GM12801 (cell line): Measurements from ENCODE around the gene GPR17.

ENCODE experiments used
- TF ChIP-seq, protein P1 (sequence below): IDR thresholded peaks from one replicate; pipeline ENCODE4 v1.5.1; 2011; ENCODE audit warnings: control low read depth; ENCODE audit not compliant: insufficient read length; ENCODE audit errors: extremely low read depth

GPR17 gene

DNA sequence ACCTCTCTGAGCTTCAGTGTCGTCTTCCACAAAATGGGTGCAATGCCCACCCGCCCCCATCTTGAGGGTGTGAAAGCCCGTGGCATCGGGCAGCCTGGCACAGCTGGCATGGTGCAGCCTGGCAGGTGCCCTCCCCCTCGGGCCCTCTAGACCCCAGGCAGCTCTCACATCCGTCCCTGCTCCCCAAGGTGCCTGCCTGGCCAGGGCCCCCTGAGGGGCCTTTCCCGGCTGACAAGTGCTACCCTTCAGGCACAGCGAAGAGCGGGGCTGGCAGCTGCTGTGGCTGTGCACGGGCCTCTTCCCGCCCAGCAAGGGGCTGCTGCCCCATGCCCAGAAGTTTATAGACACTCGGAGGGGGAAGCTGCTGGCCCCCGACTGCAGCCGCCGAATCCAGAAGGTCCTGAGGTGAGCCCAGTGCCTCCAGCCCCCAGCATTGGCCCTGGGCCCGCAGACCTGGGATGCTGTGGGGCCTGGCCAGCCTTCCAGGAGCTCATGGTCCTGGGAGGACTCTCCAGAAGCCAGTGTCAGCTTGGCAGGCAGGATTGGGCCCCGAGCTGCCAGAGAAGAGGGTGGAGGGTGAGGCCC is 13.9 kb upstream of the GPR17 start:
- TF ChIP-seq, protein P1, sequence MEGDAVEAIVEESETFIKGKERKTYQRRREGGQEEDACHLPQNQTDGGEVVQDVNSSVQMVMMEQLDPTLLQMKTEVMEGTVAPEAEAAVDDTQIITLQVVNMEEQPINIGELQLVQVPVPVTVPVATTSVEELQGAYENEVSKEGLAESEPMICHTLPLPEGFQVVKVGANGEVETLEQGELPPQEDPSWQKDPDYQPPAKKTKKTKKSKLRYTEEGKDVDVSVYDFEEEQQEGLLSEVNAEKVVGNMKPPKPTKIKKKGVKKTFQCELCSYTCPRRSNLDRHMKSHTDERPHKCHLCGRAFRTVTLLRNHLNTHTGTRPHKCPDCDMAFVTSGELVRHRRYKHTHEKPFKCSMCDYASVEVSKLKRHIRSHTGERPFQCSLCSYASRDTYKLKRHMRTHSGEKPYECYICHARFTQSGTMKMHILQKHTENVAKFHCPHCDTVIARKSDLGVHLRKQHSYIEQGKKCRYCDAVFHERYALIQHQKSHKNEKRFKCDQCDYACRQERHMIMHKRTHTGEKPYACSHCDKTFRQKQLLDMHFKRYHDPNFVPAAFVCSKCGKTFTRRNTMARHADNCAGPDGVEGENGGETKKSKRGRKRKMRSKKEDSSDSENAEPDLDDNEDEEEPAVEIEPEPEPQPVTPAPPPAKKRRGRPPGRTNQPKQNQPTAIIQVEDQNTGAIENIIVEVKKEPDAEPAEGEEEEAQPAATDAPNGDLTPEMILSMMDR = no peak

DNA sequence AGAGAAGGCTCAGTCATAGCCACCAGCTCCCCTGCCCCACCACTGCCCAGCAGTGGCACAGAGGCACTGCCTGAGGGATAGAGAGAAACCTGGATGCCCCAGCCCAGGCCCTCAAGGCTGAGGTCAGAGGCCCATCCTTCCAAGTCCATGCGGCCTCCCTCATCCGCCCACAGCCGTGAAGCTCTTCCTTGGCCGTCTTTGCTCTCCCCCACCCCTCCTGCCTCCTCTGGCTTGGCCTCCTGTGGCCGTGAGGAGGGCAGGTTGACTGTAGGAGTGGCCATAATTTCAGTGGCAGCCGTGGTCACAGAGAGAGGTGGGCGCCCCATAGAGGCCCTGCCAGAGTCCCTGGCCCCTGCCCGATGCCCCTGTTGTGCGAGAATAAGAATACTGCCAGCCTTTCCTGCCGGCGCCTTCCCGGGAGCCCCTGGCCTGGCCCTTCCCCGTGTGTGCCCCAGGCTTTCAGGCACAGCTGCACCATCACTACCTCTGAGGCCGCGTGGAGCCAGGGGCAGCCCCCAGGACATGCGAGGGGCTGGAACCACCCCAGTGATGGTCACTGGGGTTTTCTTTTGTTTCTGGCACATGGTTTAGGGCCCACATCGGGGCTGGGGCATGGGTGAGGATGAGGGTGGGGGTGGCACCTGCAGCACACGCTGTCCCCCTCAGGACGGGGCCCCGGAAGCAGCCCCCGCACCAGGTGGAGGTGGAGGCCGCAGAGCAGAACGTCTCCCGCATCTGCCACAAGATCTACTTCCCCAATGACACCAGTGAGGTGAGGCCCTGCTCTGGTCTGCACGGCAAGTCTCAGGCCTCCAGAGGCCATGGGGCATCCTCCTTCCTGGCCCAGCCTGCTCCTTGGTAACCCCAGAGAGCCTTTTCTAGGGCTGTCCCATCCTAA is 13.1 kb upstream of the GPR17 start:
- TF ChIP-seq, protein P1 = no peak

DNA sequence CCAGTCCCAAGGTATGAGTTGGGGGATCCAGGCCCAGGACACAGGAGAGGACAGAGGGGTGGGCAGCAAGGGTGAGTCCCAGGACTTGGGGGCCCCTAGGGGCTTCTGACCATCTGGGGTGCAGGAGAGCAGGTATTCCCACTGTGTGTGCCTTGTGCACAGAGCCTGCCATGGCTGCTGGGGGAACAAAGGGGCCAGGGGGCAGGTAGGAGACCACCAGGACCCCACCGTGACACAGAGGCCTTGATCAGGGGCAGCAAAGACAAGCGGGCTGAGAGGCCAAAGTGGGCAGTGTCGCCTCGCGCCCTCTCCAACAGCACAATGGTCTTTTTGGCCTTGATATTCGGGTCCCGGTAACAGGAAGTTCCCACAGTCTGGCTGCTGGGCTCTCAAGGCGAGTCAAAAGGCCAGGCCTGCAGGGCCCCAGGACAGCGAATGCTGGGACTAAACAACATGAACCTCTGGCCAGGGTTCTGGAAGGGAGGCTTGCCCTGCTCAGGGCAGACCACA is 12.3 kb upstream of the GPR17 start:
- TF ChIP-seq, protein P1 = no peak

- TF ChIP-seq, protein P1 = no peak
These were observed 11.8 kb upstream of the GPR17 start for GRCh38 chr2:127634066-127634617.

GRCh38 chr2:127634626-127635379 is 11.2 kb upstream of the GPR17 start:
- TF ChIP-seq, protein P1 = no peak

- TF ChIP-seq, protein P1 = no peak
These were observed 10.3 kb upstream of the GPR17 start for GRCh38 chr2:127635380-127636237.
